Sigmoid colon (tissue), 3 donors: ENCODE data around the gene VSTM2L.

ENCODE experiments used
- POLR2A ChIP-seq, 2 donors: fragments of 450-650 bp; IDR thresholded peaks; one replicate each; pipeline ENCODE4 v1.6.1; 2016; ENCODE audit warnings: antibody characterized with exemption in 2 of 2, mild to moderate bottlenecking in 2 of 2, moderate library complexity in 2 of 2
- TF ChIP-seq, protein P1 (sequence below), 4 experiments: fragments of 450-650 bp in 3 of 4; fragments of 200-600 bp in 1 of 4; IDR thresholded peaks; one replicate each; pipeline ENCODE4 v1.5.1; 2016 to 2019; ENCODE audit warnings: antibody characterized with exemption in 4 of 4, mild to moderate bottlenecking in 3 of 4, moderate library complexity in 2 of 4

DNA sequence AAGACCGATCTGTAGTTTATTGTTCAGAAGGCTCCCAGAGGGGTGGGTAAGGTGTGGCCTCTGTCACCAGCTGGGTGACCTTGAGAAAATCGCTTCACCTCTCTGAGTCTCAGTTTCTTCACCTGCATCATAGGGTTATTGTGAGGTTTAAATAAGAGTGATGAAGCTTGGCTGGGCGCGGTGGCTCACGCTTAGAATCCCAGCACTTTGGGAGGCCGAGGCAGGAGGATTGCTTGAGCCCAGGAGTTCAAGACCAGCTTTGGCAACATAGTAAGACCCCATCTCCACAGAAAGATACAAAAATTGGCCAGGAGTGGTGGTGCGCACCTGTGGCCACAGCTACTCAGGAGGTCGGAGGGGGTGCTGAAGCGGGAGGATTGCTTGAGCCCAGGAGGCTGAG lies 36.0 kb downstream of the VSTM2L start:
- TF ChIP-seq POLR2A (IDR thresholded peaks at IDR 0.05) = no peak
- TF ChIP-seq, protein P1, sequence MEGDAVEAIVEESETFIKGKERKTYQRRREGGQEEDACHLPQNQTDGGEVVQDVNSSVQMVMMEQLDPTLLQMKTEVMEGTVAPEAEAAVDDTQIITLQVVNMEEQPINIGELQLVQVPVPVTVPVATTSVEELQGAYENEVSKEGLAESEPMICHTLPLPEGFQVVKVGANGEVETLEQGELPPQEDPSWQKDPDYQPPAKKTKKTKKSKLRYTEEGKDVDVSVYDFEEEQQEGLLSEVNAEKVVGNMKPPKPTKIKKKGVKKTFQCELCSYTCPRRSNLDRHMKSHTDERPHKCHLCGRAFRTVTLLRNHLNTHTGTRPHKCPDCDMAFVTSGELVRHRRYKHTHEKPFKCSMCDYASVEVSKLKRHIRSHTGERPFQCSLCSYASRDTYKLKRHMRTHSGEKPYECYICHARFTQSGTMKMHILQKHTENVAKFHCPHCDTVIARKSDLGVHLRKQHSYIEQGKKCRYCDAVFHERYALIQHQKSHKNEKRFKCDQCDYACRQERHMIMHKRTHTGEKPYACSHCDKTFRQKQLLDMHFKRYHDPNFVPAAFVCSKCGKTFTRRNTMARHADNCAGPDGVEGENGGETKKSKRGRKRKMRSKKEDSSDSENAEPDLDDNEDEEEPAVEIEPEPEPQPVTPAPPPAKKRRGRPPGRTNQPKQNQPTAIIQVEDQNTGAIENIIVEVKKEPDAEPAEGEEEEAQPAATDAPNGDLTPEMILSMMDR (IDR thresholded peaks at IDR 0.05) = no peak
